GM12874 (cell line): ENCODE data around the gene NKAPD1.

Experiments
- TF ChIP-seq, protein P1 (sequence below): IDR thresholded peaks from 2 replicates; pipeline ENCODE4 v1.5.1; 2011; ENCODE audit warnings: low read depth, mild to moderate bottlenecking, control low read depth, low read length, moderate library complexity; ENCODE audit not compliant: insufficient read depth

The NKAPD1 gene

DNA sequence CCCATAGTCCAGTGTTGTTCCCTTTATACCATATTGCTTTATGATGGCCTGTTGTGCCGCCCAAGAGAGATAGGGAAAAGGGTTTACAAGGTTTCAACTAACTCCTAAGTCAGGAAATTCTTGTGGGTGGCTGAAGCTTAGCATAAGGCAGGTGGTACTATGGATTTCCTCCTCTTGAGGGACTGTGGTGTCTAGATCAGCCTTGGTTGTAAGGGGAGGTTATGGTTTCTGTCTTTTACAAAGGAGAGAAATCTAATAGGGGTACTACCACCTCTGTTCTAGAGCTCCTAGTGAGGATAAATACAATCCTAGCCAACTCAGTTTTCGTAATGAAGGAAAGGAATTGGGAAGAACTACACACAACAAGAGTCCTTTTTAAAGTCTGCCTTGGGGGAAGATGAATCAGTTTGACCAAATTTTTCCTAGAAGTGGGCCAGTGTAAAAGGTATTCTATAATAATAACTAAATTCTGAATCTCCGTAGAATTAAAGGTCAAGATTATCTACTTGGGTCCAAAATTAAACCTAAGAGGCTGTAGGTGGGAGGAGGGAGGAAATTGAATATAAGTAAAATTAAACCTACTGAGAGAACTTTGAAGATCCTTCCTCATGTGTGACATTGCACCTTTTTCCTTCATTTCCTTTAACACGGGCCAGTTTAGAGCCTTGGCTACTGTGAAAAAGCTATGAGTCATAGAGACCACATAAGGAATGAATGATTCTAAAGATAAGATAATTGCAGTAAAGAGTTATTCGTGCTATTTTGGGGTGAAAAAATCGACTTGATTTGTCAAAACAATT lies 31.7 kb upstream of the NKAPD1 start:
- TF ChIP-seq, protein P1, sequence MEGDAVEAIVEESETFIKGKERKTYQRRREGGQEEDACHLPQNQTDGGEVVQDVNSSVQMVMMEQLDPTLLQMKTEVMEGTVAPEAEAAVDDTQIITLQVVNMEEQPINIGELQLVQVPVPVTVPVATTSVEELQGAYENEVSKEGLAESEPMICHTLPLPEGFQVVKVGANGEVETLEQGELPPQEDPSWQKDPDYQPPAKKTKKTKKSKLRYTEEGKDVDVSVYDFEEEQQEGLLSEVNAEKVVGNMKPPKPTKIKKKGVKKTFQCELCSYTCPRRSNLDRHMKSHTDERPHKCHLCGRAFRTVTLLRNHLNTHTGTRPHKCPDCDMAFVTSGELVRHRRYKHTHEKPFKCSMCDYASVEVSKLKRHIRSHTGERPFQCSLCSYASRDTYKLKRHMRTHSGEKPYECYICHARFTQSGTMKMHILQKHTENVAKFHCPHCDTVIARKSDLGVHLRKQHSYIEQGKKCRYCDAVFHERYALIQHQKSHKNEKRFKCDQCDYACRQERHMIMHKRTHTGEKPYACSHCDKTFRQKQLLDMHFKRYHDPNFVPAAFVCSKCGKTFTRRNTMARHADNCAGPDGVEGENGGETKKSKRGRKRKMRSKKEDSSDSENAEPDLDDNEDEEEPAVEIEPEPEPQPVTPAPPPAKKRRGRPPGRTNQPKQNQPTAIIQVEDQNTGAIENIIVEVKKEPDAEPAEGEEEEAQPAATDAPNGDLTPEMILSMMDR: no peak

- TF ChIP-seq, protein P1: no peak
Observed at GRCh38 chr11:112042961-112043304, 31.2 kb upstream of the NKAPD1 start.

DNA sequence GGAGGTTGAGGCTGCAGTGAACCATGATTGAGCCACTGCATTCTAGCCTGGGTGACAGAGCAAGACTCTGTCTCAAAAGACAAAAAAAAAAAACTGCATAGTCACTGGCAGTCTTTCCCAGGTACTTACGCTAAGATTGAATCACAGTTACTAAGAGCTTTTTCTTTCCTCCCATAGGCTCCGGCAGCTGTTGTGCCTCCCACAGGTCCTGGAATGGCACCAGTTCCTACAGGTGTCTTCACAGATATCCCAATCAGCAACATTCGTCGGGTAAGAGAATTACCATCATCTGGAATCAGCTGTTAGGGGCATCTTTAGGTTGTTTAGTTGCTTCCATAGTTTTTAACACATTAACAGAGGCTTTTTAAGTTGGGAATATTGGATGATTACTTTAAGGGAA lies 29.1 kb upstream of the NKAPD1 start:
- TF ChIP-seq, protein P1: no peak

- TF ChIP-seq, protein P1: no peak
Observed at GRCh38 chr11:112049777-112050176, 24.3 kb upstream of the NKAPD1 start.

DNA sequence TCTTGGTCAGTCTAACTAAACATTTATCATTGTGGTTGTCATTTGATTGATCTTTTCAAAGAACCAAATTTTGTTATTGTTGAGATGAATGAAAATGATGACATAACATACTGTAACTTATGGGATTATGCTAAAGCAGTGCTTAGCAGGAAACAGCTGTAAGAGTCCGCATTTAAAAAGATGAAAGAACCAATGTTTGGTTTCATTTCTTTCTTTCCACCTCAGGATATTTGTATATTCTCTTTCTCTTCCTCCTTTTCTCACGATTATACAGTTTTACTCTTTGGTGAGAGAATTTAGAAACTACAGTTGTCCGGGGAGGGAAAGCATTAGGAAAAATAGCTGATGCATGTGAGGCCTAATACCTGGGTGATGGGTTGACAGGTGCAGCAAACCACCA lies 23.4 kb upstream of the NKAPD1 start:
- TF ChIP-seq, protein P1: no peak

DNA sequence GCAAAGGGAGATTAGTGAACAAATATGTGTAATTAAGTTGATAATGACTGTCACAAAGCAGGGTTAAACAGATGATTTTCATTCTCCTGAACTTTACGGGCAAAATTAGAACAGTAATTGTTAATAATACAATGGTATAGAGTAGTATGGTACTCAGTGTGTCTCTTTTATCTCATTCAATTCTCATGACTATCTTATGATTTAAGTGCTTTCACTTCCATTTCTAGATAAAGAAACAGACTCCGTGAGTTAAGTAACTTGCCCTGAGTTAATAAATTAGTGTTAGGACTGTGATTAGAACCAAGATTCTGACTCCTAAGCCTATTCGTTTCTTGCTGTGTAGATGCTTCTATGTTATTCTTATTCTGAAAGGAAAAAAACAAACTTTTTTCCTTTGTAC lies 22.3 kb upstream of the NKAPD1 start:
- TF ChIP-seq, protein P1: no peak

GRCh38 chr11:112057170-112057569 lies 16.9 kb upstream of the NKAPD1 start:
- TF ChIP-seq, protein P1: no peak
